Colonic mucosa (tissue), 4 donors: Measurements from ENCODE around the gene DNM1. TPM values are rescaled to one million over a fixed set of nuclear protein-coding genes. Genes with fewer than 3 reads are reported as not detected.
A peak's percentile ranks its signal among the peaks of the same experiment; 100 is the strongest.

Source experiments
- DNase-seq: peaks from one replicate; pipeline ENCODE4 v3.0.0-alpha.2; 2020
- H3K27ac ChIP-seq: fragments of 200-600 bp; one replicate; pipeline ENCODE4 v1.8.0; 2021
- H3K27me3 ChIP-seq: fragments of 200-600 bp; one replicate; pipeline ENCODE4 v1.8.0; 2021
- H3K36me3 ChIP-seq: fragments of 200-600 bp; one replicate; pipeline ENCODE4 v1.8.0; 2021
- H3K4me1 ChIP-seq: fragments of 200-600 bp; one replicate; pipeline ENCODE4 v1.8.0; 2021; ENCODE audit warnings: mild to moderate bottlenecking
- H3K4me3 ChIP-seq: fragments of 200-600 bp; one replicate; pipeline ENCODE4 v1.8.0; 2021
- H3K9ac ChIP-seq, 2 donors: one replicate each; pipeline ENCODE4 v1.7.0; 2013; ENCODE audit warnings: control low read depth in 2 of 2, low read depth in 2 of 2, low read length in 2 of 2
- H3K9me3 ChIP-seq: fragments of 200-600 bp; one replicate; pipeline ENCODE4 v1.8.0; 2021
- intact Hi-C: fragments of 100-400 bp; cut with DNase I; formaldehyde crosslinking; loops from one replicate; pipeline ENCODE4 v1.14.1; 2022
- total RNA-seq, 2 donors: library from RNA; stranded (reverse); fragmentation: NEBNext Ultra II Directional in 1 of 2; extraction: Animal tissue kit (Norgen Biotek cat#: 25700) in 1 of 2; gene quantifications; one replicate each; pipeline ENCODE4 v1.2.1, GENCODE V29; 2021
- TF ChIP-seq, protein P1 (sequence below): fragments of 200-600 bp; IDR thresholded peaks from one replicate; pipeline ENCODE4 v1.8.0; 2022; ENCODE audit warnings: antibody characterized with exemption, mild to moderate bottlenecking
- donor health status: healthy.
- donor health status: DM: no; HTN: no; CAD: no.
- donor health status: DM: no; HTN: no; CAD: no.

The DNM1 gene
- total RNA-seq, 2 donors from 2014 or later = 2.5 to 6.8 TPM

DNA sequence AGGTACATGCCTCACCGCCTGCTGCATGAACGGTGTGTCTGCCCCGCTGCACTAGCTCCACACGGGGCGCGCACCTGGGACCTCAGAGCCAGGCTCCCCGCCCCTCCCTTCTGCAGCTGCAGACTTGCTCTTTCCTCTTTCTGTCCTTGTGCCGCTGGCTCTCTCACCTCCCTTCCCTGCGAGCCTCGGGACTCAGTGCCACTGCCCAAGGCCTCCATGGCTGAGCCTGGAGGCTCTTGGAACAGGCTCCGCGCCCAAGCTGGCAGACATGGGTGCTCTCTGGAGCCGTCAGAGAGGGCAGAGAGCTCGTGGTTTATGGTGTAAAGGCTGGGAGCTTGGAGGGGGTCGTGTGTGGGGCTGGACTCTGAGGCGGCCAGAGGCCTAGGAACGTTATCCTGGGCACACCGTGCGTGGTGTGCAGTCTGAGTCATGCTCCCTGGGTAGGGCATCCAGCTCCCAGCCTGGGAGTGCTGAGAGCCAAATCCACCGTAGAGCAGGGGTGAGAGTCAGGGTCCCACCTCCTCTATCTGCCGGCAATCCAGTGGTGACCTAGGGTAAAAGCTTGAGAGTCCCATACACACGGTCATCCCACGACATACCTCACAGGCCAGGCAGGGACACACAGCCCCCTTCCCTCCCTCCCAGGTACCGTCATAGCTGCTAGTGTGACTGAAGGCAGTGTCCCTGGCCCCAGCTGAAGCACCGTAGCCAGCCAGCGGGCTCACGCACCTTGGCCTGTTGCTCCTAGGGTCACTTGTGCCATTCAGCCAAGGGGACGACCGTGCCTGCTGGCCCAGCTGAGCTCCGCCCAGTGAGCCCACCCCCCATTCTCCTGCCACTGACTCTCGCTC lies 50.2 kb downstream of the DNM1 start:
- Histone ChIP-seq H3K9ac (no peak overlapping the region), H3K9me3 (no peaks in the 10 kb centered on the region), H3K4me3 (no peak overlapping the region), H3K4me1 (no peaks in the 10 kb centered on the region), H3K27me3 (no peaks in the 10 kb centered on the region), H3K27ac (no peak overlapping the region), H3K36me3 (peaks cover 10% of the 10 kb centered on the region)
- no peak for DNase-seq
- intact Hi-C loops = no loop called here
- TF ChIP-seq, protein P1, sequence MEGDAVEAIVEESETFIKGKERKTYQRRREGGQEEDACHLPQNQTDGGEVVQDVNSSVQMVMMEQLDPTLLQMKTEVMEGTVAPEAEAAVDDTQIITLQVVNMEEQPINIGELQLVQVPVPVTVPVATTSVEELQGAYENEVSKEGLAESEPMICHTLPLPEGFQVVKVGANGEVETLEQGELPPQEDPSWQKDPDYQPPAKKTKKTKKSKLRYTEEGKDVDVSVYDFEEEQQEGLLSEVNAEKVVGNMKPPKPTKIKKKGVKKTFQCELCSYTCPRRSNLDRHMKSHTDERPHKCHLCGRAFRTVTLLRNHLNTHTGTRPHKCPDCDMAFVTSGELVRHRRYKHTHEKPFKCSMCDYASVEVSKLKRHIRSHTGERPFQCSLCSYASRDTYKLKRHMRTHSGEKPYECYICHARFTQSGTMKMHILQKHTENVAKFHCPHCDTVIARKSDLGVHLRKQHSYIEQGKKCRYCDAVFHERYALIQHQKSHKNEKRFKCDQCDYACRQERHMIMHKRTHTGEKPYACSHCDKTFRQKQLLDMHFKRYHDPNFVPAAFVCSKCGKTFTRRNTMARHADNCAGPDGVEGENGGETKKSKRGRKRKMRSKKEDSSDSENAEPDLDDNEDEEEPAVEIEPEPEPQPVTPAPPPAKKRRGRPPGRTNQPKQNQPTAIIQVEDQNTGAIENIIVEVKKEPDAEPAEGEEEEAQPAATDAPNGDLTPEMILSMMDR = no peak

DNA sequence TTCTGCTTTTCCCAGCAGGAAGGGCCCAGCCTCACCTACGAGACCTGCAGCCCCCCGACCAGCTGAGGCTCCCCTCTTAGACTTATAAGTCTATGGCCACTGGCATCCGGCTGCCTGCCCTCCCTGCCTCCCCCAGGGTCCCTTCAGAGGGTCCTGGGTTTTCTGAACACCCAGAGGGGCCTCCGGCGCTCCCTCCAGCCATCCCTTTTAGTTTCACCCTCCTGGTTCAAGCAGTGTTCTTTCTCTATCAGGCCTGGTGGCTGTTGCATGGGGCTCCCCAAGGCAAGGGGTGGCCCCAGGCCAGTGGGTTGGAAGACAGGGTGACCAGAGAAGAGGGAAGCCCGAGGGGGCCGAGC lies 50.8 kb downstream of the DNM1 start:
- DNase-seq = no peak
- intact Hi-C loops = no loop called here
- Histone ChIP-seq H3K9ac (no peak overlapping the region), H3K9me3 (no peaks in the 10 kb centered on the region), H3K4me1 (no peaks in the 10 kb centered on the region), H3K27me3 (no peaks in the 10 kb centered on the region), H3K36me3 (peaks cover 13% of the 10 kb centered on the region), H3K4me3 (no peak overlapping the region), H3K27ac (no peak overlapping the region)
- TF ChIP-seq, protein P1 = no peak

DNA sequence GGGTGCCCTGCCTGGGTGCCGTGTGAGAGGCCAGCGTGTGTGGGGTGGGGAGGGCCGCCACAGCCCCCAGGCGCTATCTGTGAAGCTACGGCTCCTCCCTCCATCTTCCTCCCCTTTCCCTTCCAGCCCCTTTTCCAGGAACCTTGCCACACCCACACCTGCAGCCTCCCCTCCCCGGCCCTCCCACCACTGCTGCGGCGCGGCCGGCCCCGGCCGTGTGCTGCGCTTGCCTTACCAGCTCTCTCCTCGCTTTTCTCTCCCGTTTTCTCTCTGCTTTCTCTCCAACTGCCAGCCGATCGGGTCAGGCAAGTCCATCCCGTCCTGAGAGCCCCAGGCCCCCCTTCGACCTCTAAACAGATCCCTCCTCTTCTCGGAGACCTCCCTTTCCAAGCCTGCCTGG lies 51.2 kb downstream of the DNM1 start:
- Histone ChIP-seq H3K4me1 (no peaks in the 10 kb centered on the region), H3K4me3 (no peak overlapping the region), H3K36me3 (peaks cover 15% of the 10 kb centered on the region), H3K9me3 (no peaks in the 10 kb centered on the region), H3K27me3 (no peaks in the 10 kb centered on the region), H3K27ac (no peak overlapping the region), H3K9ac (no peak overlapping the region)
- TF ChIP-seq, protein P1 = no peak
- no peak for DNase-seq
- intact Hi-C loops = no loop called here

DNA sequence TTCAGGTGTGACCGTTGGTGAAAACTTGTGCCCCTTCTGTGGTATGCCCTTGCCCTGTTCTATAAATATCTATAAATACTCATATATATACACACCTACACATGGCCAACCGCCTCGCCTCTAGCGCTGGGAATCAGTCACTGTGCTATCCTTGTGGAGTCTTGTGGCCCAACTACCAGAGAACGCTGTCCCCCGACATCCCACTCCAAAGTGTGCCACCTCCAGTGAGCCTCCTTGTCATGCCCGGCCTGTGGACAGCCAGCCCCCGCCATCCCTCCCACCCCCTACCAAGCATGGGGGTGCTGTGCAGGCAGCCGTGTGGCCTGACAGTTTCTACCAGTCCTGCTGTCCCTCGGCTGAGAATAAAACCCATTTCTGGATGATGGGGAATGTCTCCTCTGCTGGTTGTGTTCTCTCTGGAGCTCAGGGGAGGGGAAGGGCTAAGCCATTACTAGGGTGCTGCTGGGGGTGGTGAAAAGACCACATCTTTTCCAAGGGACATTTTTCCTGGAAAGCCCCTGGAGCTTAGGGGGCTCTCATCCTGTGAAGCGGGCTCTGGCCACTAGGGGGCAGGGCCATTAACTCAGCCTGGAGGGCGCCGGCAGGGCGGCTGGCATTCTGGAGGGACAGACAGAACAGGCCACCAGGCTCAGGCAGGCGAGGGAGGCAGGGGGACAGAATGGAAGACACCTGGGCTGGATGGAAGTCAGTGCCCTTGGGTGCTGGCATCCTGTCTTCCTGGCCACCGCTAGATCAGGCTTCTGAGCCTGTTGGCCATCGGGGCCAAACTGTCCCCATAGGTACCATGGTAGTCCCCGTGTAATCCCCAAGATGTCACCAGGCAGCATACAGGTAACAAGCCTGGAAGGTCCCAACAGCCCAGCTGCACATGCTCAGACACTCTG lies 51.9 kb downstream of the DNM1 start:
- intact Hi-C loops = no loop called here
- no peak overlapping the region for H3K27ac ChIP-seq
- H3K9ac ChIP-seq = no peak overlapping the region
- TF ChIP-seq, protein P1 = peak; percentile 80
- no peak overlapping the region for H3K4me3 ChIP-seq
- H3K4me1 ChIP-seq = no peaks in the 10 kb centered on the region
- peaks cover 15% of the 10 kb centered on the region for H3K36me3 ChIP-seq
- H3K27me3 ChIP-seq = no peaks in the 10 kb centered on the region
- no peaks in the 10 kb centered on the region for H3K9me3 ChIP-seq
- peak; percentile 64 for DNase-seq

DNA sequence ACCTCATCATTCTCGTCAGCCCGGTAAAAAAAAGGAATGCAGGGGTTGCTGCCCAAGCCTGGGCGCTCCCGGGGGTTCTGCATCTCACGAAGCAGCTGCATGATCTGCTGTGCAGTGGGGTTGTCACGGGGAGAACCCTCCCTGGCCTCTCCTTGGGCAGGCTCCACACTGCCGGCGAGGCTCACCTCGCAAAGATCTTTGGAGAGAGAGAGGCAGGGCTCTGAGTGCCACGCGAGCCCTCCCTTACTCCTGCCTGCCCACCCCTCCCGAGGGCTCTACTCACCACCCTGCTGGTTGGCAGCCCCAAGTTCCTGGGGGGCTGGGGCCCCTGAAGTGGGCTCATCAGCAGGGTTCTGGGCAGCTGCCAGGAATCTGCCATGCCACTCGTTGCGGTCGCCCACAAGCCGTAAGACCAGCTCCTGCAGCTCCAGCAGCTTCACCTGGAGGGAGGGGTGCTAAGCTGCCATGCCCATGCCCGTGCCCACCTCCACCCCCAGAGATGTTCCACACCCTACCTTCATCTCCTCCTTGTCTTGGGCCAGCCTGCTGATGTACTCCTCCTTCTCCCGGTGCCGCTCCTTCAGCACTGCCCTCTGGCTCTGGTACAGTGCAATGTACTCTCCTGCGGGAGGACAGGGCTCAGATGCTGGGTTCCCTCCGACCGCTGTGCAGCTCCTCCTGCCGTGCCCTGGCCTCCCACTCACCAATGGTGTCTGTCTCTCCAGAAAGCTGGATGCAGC lies 54.1 kb downstream of the DNM1 start:
- Histone ChIP-seq H3K4me3 (no peak overlapping the region), H3K9me3 (no peaks in the 10 kb centered on the region), H3K27ac (no peak overlapping the region), H3K27me3 (no peaks in the 10 kb centered on the region), H3K9ac (no peak overlapping the region), H3K4me1 (no peaks in the 10 kb centered on the region), H3K36me3 (peaks cover 23% of the 10 kb centered on the region)
- intact Hi-C loops = no loop called here
- DNase-seq = no peak
- TF ChIP-seq, protein P1 = no peak
